Adrenal gland (tissue), 12 donors: ENCODE results near the gene HTRA3. TPM values are rescaled to one million over a fixed set of nuclear protein-coding genes. Genes with fewer than 3 reads are reported as not detected.
A peak's percentile ranks its signal among the peaks of the same experiment; 100 is the strongest.

ENCODE experiments used
- DNase-seq, 7 donors: peaks; one replicate each; pipeline ENCODE4 v3.0.0-alpha.2; 2019 to 2020
- H3K27ac ChIP-seq, 5 donors: fragments of 200-600 bp; sonication (generic) in 4 of 5; 1 replicate in 3 of 5; 2 replicates in 2 of 5; pipeline versions ENCODE4 v1.5.1 to v1.8.0; 2016 to 2020; ENCODE audit warnings: mild to moderate bottlenecking in 1 of 5
- H3K27me3 ChIP-seq: fragments of 200-600 bp; 2 replicates; pipeline ENCODE4 v1.8.0; 2021
- H3K36me3 ChIP-seq, 2 donors: fragments of 200-600 bp; replicated peaks in 1 of 2; 1 replicate in 1 of 2; 2 replicates in 1 of 2; pipeline versions ENCODE4 v1.5.1 to v1.8.0; 2018 to 2022
- H3K4me1 ChIP-seq, 2 donors: fragments of 200-600 bp; replicated peaks in 1 of 2; 1 replicate in 1 of 2; 2 replicates in 1 of 2; pipeline versions ENCODE4 v1.5.1 to v1.8.0; 2018 to 2021
- H3K4me3 ChIP-seq, 4 donors: fragments of 200-600 bp; sonication (generic) in 3 of 4; one replicate each; pipeline ENCODE4 v1.5.1; 2016 to 2018
- H3K9me3 ChIP-seq, 3 donors: fragments of 200-600 bp; sonication (generic) in 1 of 3; replicated peaks in 1 of 3; 1 replicate in 2 of 3; 2 replicates in 1 of 3; pipeline versions ENCODE4 v1.5.1 to v1.8.0; 2016 to 2021
- POLR2A ChIP-seq, 2 donors: fragments of 450-650 bp; IDR thresholded peaks; one replicate each; pipeline ENCODE4 v1.6.1; 2017; ENCODE audit warnings: antibody characterized with exemption in 2 of 2, mild to moderate bottlenecking in 2 of 2, moderate library complexity in 1 of 2
- WGBS, 4 donors: extraction: QIAGEN DNeasy Blood & Tissue Kit in 2 of 4; methylation state at CpG; one replicate each; pipeline versions ENCODE4 v1.1.5 to v1.1.7; 2013 to 2017; 5-methylcytosine and 5-hydroxymethylcytosine counted together
- intact Hi-C, 2 donors: fragments of 100-400 bp; cut with DNase I; formaldehyde crosslinking; loops; one replicate each; pipeline versions ENCODE4 v1.14.1 to v1.15.0; 2022 to 2023
- polyA plus RNA-seq, 3 donors: library from polyadenylated mRNA; stranded (reverse); fragments of 200-250 nt in 2 of 3; fragments of 350-450 nt in 1 of 3; fragmentation: Illumina TruSeq in 1 of 3; extraction: RNeasy Lipid Tissue Mini Kit (QIAGEN cat#74804) in 1 of 3; gene quantifications; one replicate each; pipeline ENCODE4 v1.2.3, GENCODE V29; 2013 to 2014
- total RNA-seq, 9 donors: library from RNA; depleted of rRNA in 4 of 9; stranded (reverse); fragments of >200 nt in 4 of 9; fragments of 120-200 nt in 1 of 9; fragmentation: NEBNext Ultra II Directional in 1 of 9; extraction: Animal tissue kit (Norgen Biotek cat#: 25700) in 1 of 9; gene quantifications; one replicate each; pipeline versions ENCODE4 v1.1.0 to v1.2.4, GENCODE V29; 2013 to 2023
- TF ChIP-seq, protein P1 (sequence below), 6 experiments: fragments of 450-650 bp in 4 of 6; fragments of 200-600 bp in 2 of 6; sonication (generic) in 1 of 6; IDR thresholded peaks; 1 replicate in 5 of 6; 2 replicates in 1 of 6; pipeline versions ENCODE4 v1.5.1 to v1.8.0; 2016 to 2021; ENCODE audit warnings: antibody characterized with exemption in 6 of 6, mild to moderate bottlenecking in 2 of 6, moderate library complexity in 1 of 6
- donor health status: healthy with polysubstance abuse.
- donor health status: Bipolar disorder and iron deficiency.
- donor health status: DM: yes; HTN: yes; CAD: no.
- donor health status: DM: no; HTN: no; CAD: no.
- donor health status: DM: no; HTN: no; CAD: no.
- donor health status: DM: yes; HTN: yes; CAD: no.

Gene HTRA3
- total and polyA plus RNA-seq, 12 donors, result 1.6 to 14.0 (median 4.2) TPM

DNA sequence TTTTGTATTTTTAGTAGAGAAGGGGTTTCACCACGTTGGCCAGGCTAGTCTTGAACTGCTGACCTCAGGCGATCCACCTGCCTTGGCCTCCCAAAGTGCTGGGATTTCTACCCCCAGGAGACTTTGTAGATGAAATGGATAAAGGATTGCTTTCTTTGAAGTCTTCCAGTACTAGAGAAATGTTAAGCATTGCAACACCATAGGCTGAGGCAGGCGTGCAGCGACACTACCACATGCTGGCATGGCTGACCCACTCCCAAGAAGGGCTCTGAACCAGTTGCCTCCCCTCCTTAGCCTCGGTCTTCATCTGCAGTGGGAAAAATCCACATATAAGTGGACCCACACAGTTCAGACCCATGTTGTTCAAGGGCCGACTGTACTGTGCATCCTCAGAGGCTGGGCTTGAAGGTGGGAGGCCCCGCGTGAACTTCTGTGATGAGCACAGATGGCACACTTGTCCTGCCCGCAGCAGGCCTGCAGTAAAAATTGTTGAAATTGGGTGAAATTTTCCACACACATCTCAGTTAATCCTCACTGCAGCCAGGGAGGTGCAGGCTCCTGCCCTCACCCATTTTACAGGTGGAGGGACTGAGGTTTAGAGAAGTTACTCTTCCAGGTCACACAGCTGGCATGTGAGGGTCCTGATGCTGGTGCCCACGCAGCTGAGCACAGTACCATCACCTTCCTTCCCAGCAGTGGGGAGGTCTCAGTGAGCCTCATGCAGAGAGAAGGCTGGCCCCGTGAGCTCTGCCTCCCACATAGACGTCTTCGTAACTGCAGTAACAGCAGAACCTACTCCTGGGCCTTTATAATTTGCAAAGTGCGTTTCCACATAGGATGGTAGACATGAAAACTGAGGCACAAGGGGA is 35.5 kb downstream of the HTRA3 start:
- no peaks in the 10 kb centered on the region for H3K27me3 ChIP-seq
- H3K4me3 ChIP-seq, result no peak overlapping the region
- H3K4me1 ChIP-seq, result peaks cover 6 to 11% of the 10 kb centered on the region in 2 donors
- peak in 1 of 7 donors; percentile 2 for DNase-seq
- H3K36me3 ChIP-seq, result no peaks in the 10 kb centered on the region
- no peak overlapping the region for H3K27ac ChIP-seq
- H3K9me3 ChIP-seq, result no peaks in the 10 kb centered on the region
- intact Hi-C loops, result no loop called here
- WGBS, 4 donors, result 85 to 89% (median 87%) methylated on average over 12 to 14 of the region's 14 CpGs
- TF ChIP-seq POLR2A (IDR thresholded peaks at IDR 0.05), result no peak
- TF ChIP-seq, protein P1, sequence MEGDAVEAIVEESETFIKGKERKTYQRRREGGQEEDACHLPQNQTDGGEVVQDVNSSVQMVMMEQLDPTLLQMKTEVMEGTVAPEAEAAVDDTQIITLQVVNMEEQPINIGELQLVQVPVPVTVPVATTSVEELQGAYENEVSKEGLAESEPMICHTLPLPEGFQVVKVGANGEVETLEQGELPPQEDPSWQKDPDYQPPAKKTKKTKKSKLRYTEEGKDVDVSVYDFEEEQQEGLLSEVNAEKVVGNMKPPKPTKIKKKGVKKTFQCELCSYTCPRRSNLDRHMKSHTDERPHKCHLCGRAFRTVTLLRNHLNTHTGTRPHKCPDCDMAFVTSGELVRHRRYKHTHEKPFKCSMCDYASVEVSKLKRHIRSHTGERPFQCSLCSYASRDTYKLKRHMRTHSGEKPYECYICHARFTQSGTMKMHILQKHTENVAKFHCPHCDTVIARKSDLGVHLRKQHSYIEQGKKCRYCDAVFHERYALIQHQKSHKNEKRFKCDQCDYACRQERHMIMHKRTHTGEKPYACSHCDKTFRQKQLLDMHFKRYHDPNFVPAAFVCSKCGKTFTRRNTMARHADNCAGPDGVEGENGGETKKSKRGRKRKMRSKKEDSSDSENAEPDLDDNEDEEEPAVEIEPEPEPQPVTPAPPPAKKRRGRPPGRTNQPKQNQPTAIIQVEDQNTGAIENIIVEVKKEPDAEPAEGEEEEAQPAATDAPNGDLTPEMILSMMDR (IDR thresholded peaks at IDR 0.05), result no peak

DNA sequence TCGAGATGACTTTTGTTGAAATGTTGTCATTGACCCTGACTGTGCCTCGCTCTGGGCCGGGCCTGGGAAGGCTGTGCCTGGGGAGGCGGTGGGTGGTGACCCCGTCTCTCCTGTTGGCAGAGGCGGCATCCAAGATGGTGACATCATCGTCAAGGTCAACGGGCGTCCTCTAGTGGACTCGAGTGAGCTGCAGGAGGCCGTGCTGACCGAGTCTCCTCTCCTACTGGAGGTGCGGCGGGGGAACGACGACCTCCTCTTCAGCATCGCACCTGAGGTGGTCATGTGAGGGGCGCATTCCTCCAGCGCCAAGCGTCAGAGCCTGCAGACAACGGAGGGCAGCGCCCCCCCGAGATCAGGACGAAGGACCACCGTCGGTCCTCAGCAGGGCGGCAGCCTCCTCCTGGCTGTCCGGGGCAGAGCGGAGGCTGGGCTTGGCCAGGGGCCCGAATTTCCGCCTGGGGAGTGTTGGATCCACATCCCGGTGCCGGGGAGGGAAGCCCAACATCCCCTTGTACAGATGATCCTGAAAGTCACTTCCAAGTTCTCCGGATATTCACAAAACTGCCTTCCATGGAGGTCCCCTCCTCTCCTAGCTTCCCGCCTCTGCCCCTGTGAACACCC is 36.4 kb downstream of the HTRA3 start:
- WGBS, 4 donors, result 73 to 81% (median 76%) methylated on average over 6 to 35 of the region's 35 CpGs
- DNase-seq, result peak in 6 of 7 donors; percentile 53 to 68 (median 57)
- no peaks in the 10 kb centered on the region for H3K36me3 ChIP-seq
- no peak overlapping the region for H3K27ac ChIP-seq
- H3K4me1 ChIP-seq, result peaks cover 6 to 11% of the 10 kb centered on the region in 2 donors
- H3K9me3 ChIP-seq, result no peaks in the 10 kb centered on the region
- no peak overlapping the region for H3K4me3 ChIP-seq
- intact Hi-C loops, result no loop called here
- TF ChIP-seq, protein P1 (IDR thresholded peaks at IDR 0.05), result no peak
- no peak for TF ChIP-seq POLR2A (IDR thresholded peaks at IDR 0.05)
- H3K27me3 ChIP-seq, result no peaks in the 10 kb centered on the region

DNA sequence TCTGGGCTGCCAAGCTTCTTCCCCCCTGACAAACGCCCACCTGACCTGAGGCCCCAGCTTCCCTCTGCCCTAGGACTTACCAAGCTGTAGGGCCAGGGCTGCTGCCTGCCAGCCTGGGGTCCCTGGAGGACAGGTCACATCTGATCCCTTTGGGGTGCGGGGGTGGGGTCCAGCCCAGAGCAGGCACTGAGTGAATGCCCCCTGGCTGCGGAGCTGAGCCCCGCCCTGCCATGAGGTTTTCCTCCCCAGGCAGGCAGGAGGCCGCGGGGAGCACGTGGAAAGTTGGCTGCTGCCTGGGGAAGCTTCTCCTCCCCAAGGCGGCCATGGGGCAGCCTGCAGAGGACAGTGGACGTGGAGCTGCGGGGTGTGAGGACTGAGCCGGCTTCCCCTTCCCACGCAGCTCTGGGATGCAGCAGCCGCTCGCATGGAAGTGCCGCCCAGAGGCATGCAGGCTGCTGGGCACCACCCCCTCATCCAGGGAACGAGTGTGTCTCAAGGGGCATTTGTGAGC is 37.0 kb downstream of the HTRA3 start:
- no peak overlapping the region for H3K27ac ChIP-seq
- intact Hi-C loops, result no loop called here
- no peak overlapping the region for H3K4me3 ChIP-seq
- H3K27me3 ChIP-seq, result no peaks in the 10 kb centered on the region
- TF ChIP-seq, protein P1 (IDR thresholded peaks at IDR 0.05), result no peak
- no peak for TF ChIP-seq POLR2A (IDR thresholded peaks at IDR 0.05)
- H3K9me3 ChIP-seq, result no peaks in the 10 kb centered on the region
- peak in 1 of 7 donors; percentile 8 for DNase-seq
- H3K4me1 ChIP-seq, result peaks cover 6 to 11% of the 10 kb centered on the region in 2 donors
- WGBS, 4 donors, result 60 to 83% (median 75%) methylated on average over 1 to 16 of the region's 16 CpGs
- H3K36me3 ChIP-seq, result no peaks in the 10 kb centered on the region

DNA sequence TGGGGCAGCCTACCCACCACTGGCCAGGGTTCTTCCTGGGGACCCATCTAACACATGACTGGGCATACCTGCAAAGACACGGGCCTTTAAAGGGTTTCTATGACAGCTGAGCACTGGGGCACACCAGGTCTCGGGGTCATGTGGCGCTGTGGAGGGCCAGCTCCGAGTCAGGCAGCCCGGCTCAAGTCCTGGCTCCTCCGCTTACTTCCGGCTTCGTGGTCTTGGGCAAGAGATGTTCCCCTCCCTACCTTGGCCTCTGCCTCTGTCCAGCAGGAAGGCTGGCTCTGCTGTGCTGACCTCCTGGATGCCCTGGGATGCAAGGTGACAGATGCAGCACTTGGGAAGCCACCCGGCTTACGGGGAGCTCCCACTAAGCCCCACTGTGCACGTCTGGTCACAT is 37.6 kb downstream of the HTRA3 start:
- intact Hi-C loops, result no loop called here
- Histone ChIP-seq H3K27ac (no peak overlapping the region), H3K4me3 (no peak overlapping the region), H3K4me1 (peaks cover 6 to 11% of the 10 kb centered on the region in 2 donors), H3K9me3 (no peaks in the 10 kb centered on the region), H3K36me3 (no peaks in the 10 kb centered on the region), H3K27me3 (no peaks in the 10 kb centered on the region)
- DNase-seq, result peak in 1 of 7 donors; percentile 3
- 83 to 89% (median 87%) methylated on average over 10 to 11 of the region's 11 CpGs for WGBS, 4 donors
- no peak for TF ChIP-seq POLR2A (IDR thresholded peaks at IDR 0.05)
- TF ChIP-seq, protein P1 (IDR thresholded peaks at IDR 0.05), result no peak
